Fibroblast of mammary gland (primary cell): ENCODE data around the gene CCNI2.

ENCODE experiments used
- DNase-seq: peaks from one replicate; pipeline ENCODE4 v3.0.0-alpha.2; 2010; ENCODE audit warnings: low read depth
- H3K4me3 ChIP-seq: 2 replicates; pipeline ENCODE4 v1.5.1; 2011; ENCODE audit warnings: low read depth, mild to moderate bottlenecking, low read length, moderate library complexity; ENCODE audit not compliant: control insufficient read depth
- CTCF ChIP-seq: conservative IDR thresholded peaks from 2 replicates; pipeline ENCODE4 v1.5.1; 2011; ENCODE audit warnings: low read depth, low read length, inconsistent platforms; ENCODE audit not compliant: control insufficient read depth, insufficient read depth

The CCNI2 gene

GRCh38 chr5:132754111-132754510 lies 6.9 kb downstream of the CCNI2 start:
- H3K4me3 ChIP-seq = no peak overlapping the region
- TF ChIP-seq CTCF = no peak
- no peak for DNase-seq

GRCh38 chr5:132754947-132755346 lies 7.7 kb downstream of the CCNI2 start:
- H3K4me3 ChIP-seq = no peak overlapping the region
- TF ChIP-seq CTCF = peak; percentile 28
- DNase-seq = peak; percentile 37

GRCh38 chr5:132756542-132756941 lies 9.3 kb downstream of the CCNI2 start:
- H3K4me3 ChIP-seq = no peak overlapping the region
- DNase-seq = no peak
- TF ChIP-seq CTCF = no peak

GRCh38 chr5:132758451-132758850 lies 11.2 kb downstream of the CCNI2 start:
- TF ChIP-seq CTCF = no peak
- no peak for DNase-seq

GRCh38 chr5:132759114-132760048 lies 12.2 kb downstream of the CCNI2 start:
- TF ChIP-seq CTCF = no peak
- no peak overlapping the region for H3K4me3 ChIP-seq
- peak; percentile 31 for DNase-seq

More at GRCh38 chr5:132758451-132758850, 11.2 kb downstream of the CCNI2 start:
- H3K4me3 ChIP-seq = no peak overlapping the region

GRCh38 chr5:132760049-132760420 lies 12.8 kb downstream of the CCNI2 start:
- no peak for TF ChIP-seq CTCF
- no peak overlapping the region for H3K4me3 ChIP-seq
- no peak for DNase-seq
